Measurements from ENCODE around the gene ENPP1.

ENPP1 gene

DNA sequence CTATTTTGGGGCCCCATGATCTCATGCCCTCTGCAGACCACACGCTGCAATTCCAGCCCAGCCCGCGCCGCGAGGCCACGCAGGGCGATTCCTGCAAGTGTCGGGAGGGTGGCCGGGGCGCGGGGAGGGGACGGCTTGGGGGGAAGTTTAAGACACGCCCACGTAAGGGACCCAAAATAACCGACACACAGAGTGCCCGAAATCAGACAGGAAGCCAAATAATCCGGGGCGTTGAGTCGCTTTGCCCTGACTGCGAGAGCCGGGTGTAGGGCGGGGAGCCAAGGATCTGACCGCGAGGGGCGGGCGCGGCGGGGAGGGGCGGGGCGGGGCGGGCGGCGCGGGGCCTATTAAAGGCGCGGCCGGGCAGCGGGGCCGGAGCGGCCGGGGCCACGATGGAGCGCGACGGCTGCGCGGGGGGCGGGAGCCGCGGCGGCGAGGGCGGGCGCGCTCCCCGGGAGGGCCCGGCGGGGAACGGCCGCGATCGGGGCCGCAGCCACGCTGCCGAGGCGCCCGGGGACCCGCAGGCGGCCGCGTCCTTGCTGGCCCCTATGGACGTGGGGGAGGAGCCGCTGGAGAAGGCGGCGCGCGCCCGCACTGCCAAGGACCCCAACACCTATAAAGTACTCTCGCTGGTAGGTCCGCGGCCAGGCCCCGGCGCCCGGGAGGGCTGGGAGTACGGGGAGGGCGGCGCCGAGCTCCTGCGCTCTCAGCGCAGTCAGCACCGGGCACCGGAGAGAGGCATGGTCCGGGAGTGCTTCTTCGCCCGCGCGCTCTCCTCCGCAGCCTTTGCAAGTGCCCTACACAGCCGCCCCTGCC, at the start of gene ENPP1:
ENPP1 (plus strand) TSS at position 377 of the 816 bp plus-strand sequence; CDS start at position 393, 16 bp downstream.
- no peak for DNase-seq (ENCODE audit: low read depth, low spot score)

DNA sequence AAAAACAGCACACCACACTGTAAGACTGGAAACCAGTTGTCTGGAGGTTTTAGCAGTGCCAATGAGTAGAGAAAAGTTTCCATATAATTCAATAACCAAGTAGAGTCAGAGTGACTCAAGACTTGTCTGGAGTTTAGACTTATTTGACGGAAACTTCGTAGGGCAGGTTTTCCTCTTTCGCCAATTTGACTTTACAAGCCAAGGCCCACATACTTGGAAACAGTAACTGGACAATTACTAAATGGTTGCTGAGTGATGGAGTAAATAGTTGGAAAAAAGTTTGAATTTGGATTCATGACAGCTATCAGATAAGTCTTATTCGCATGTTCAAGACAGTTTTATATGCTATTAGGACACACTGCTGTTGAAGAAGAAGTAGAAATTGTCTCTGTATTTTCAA, 48.9 kb upstream of the ENPP1 start:
- DNase-seq (ENCODE audit: low read depth, low spot score), result no peak

- DNase-seq (ENCODE audit: low read depth, low spot score), result no peak
Observed at GRCh38 chr6:131761060-131761761, 46.6 kb upstream of the ENPP1 start.

DNA sequence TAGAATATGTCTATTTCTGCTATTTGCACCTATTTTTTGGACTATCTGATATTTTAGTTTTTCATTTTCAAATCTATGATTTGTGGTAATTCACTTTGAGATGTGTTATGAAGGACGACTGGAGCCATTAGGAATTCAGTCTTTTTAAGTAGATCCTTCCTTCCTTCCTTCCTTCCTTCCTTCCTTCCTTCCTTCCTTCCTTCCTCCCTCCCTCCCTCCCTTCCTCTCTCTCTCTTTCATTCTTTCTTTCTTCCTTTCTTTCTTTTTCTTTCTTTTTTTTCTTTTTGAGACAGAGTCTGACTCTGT, 46.1 kb upstream of the ENPP1 start:
- no peak for DNase-seq (ENCODE audit: low read depth, low spot score)

- DNase-seq (ENCODE audit: low read depth, low spot score), result no peak
Observed at GRCh38 chr6:131762984-131763383, 44.8 kb upstream of the ENPP1 start.

DNA sequence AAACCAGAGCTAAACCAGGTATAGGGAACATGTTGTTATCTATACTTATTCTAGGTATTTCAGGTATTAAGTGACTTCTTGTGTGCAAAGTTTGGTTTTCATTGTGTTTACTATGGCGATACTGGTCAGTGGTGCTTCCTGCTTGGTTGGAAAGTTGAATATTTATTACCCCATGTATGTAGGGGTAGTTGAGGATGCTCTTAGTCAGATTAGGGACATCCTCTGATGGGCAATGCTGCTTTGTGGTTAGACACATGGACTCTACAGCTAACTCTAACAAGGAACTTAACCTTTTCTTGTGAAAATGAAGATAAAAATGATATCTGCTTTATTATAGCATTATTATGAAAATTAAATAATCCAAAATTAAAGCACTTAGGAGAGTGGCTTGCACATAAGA, 44.1 kb upstream of the ENPP1 start:
- no peak for DNase-seq (ENCODE audit: low read depth, low spot score)

DNA sequence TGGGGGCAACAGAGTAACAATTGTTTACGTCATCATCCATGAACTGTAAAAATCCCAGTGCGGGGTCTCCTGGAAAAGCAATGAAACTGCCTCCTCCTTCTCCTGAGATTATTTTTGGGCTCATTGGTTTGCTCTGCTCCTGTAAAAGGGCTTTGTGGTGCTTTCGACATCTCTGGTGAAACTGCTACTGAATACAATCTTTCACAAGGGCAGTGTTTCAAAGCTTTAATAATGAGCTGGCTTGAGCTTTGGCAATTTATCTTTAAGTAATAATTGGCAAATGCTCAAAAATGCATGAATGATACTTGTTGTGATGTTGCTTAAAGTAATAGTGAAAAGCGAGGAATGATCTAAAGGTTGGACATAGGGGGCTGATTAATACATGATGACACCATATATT, 43.5 kb upstream of the ENPP1 start:
- DNase-seq (ENCODE audit: low read depth, low spot score), result no peak

GRCh38 chr6:131765081-131765803, 42.6 kb upstream of the ENPP1 start:
- DNase-seq (ENCODE audit: low read depth, low spot score), result no peak

DNA sequence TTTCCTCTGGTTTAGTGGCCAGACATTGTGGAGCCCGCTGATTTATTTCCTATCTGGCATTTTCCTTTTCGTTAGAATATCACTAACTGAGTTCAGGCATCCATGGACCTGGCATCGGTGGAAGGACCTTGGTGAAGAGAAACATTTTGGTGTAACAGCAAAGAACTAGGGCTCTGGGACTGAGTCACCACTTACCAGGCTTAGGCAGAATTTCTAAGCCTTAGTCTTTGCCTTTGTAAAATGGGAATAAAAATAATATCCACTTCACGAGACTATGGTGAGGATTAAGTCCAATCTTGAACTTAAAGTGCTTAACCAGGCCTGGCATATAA, 42.0 kb upstream of the ENPP1 start:
- DNase-seq (ENCODE audit: low read depth, low spot score), result no peak

- no peak for DNase-seq (ENCODE audit: low read depth, low spot score)
Observed at GRCh38 chr6:131766631-131767030, 41.2 kb upstream of the ENPP1 start.

DNA sequence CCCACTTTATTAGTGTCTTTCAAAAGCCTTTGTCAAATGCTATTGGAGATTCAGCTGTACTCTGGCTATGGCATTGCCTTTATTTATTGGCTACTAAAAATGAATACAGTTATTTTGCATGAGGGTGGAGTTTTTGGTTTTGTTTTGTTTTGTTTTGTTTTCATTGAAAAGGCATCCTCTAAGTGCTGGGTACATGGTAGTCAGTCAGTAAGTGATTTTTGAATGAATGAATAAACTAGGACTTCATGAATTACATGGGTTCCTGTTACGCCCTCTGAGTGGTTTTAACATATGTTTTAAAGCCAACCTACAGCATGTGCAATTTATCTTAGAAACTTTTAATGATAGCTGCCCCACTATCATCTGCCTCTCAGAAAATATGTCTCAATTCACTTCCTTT, 38.9 kb upstream of the ENPP1 start:
- no peak for DNase-seq (ENCODE audit: low read depth, low spot score)

DNA sequence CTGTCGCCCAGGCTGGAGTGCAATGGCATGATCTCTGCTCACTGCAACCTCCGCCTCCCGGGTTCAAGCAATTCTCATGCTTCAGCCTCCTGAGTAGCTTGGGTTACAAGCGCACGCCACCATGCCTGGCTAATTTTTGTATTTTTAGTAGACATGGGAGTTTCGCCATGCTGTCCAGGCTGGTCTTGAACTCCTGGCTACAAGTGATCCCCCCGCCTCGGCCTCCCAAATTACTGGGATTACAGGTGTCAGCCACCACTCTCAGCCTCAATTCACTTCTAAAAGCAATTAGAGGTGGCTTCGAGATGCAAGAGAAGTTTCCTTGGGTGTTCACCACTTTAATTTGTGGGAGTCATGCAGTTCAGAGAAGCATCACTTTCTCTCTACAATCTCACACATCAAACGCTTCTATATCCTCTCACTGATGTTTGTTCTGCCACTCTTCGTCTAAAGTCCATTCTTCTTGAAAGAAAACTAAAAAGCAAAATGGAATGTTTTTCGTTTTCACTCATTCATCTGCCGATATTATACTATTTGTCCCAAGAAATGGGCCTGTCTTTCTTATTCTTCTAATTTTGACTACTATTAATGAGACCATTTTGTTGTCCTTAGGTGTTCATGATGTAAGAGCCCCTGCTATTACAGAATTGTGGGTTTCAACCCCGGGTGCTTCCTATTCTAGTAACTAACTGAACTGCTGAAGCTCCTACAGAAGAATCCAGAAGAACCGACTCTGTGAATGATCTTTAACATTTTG, 38.3 kb upstream of the ENPP1 start:
- DNase-seq (ENCODE audit: low read depth, low spot score), result no peak

DNA sequence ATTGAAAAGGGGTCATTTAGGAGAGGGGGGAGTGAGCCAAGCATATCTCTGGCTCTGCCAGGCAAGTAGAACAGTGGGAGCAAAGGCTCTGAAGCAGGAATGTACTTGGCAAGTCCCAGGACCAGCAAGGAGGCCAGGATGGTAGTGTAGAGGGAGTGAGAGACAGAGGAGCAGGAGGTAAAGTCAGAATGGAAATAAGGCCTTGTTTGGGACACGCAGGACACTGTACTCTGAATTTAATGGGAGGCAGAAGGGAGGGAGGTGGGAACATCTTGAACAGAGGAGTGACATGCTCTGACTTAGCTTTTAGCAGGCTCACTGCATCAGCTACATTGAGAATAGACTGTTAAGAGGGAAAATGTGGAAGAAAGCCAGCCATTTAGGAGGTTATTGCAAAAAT, 37.0 kb upstream of the ENPP1 start:
- no peak for DNase-seq (ENCODE audit: low read depth, low spot score)

DNA sequence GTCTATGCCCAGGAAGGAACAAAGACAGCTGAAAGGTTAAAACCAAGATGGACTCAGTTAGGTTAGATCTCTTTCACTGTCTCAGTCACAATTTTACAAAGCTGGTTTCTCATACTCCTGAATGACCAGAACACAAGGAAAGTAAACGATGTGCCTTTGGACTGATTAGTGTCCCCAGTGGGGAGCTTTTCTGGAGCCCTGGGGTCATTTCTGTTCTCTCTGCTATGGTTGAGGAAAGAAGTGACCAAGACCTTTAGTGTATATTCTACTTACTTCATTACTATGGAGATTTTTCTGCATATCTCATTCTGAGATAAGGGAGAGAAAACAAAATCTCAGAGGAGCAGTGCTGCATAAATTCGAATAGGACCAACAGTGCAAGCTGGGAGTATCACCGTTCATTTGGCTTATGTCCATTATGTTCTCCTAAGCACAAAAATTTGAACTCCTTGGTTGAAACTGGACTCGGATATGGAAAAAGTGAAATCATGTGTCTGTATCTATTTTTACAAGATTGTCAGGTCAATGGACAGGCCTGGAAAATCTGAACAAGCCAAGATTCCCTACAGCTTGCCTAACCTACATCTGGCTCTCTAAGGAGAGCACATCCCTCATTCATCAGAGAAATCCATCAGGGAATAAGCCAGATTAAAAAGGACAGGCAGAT, 34.4 kb upstream of the ENPP1 start:
- no peak for DNase-seq (ENCODE audit: low read depth, low spot score)

DNA sequence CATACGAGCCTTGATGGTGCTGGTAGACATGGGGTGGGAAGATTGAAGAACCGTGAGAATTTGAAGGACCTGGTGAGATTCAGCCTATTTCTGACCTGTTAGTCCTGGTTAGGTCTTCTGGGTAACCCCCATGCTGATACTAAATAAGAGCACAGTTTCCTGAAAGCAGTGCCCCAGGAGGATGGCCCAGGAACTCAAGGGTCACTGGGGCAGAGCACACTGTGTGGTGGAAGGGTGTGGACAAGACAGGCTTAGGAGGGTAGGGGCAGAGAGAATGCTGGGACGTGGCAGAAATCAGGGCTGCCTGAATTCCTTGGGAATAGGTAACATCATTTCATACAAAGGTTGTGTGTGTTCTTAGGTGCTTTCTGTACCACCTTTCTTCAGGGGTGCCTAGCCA, 31.9 kb upstream of the ENPP1 start:
- DNase-seq (ENCODE audit: low read depth, low spot score), result no peak

- DNase-seq (ENCODE audit: low read depth, low spot score), result no peak
Observed at GRCh38 chr6:131776985-131777384, 30.8 kb upstream of the ENPP1 start.

DNA sequence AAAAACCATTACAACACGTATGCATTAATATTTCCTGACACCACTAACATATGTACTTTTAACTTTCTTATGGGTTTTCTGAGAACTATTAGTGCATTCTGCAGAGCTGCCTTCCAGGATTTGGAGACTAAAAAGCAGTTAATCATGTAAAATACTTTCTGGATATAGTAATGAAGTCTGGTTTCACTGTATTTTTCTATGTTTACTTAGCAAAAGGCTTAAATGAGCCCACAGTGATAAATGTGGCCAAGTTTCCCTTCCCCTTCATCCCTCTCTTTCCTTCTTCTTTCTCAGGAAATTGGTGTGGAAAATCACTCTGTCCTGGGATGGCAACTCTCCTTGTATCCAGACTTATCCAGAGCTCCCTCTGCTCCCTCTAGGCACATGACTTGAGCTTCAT, 29.7 kb upstream of the ENPP1 start:
- DNase-seq (ENCODE audit: low read depth, low spot score), result no peak

DNA sequence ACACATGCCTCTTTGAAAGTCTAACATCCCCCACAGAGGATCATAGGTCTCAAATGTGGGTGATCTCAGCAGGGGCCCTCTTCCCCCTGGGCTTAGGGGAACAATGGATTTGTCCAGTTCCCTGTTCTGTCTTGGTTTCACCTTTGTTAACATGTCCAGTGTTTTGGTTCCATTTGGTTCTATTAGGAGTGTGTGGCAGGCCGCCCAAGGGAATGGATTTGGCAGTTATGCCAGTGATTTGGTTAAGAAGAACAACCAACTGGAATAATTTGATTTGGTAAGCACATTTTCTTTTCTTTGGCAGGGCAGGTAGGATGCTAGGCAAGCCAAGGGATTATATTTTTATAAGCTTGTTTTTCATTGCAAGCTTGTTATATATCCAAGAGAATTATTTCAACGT, 28.5 kb upstream of the ENPP1 start:
- no peak for DNase-seq (ENCODE audit: low read depth, low spot score)

DNA sequence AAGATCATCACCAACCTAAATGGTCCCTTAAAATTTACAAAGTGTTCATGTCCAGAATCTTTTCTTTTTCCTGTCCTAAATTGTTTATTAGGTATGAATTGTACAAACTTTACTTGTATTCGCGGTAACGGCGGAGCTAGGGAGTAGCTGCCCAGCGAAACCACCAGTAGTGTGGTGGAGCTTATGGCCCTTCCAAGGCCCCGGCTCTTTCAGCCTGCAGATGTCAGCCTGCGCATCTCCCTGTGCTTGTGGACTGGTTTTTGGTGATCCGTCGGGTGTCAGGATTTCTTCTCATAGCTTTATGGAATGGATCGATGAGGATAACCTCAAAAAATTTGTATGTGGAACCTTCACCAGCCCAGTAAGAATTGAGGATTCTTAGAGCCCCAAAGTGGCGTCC, 27.2 kb upstream of the ENPP1 start:
- DNase-seq (ENCODE audit: low read depth, low spot score), result no peak

GRCh38 chr6:131781687-131782086, 26.1 kb upstream of the ENPP1 start:
- no peak for DNase-seq (ENCODE audit: low read depth, low spot score)

DNA sequence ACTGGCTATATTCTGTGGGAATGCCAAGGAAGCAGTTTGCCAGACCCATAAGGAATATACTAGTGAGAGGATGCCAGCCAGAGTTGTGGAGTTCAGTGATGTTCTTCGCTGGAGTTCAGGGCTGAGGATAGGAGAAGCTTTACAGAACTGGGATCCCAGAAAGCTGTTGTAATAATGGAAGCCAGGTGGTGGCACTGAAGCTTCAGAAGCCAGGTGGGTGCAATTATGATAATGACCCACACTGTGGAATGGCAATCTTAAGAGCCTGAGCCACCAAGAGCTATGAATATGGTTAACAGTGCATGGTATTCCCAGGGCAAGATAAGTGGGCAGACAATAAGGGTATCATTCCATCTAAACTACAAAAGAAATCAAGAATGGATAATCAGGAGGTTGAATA, 25.1 kb upstream of the ENPP1 start:
- DNase-seq (ENCODE audit: low read depth, low spot score), result no peak

- no peak for DNase-seq (ENCODE audit: low read depth, low spot score)
Observed at GRCh38 chr6:131784561-131784960, 23.3 kb upstream of the ENPP1 start.
